ENCODE measurements around the gene TNRC18. TPM values are rescaled to one million over a fixed set of nuclear protein-coding genes. Genes with fewer than 3 reads are reported as not detected.
"Not testable (repeated sequence)": the region's sequence is repeated elsewhere in the genome, so short reads cannot be mapped to it uniquely, and the experiment has no call there.

TNRC18 gene
- total and polyA plus RNA-seq, 2 of the 8 experiments (the other 6 are each of a cell fraction or from before 2014, with no cell fraction given) = 1.7 to 8.6 TPM

DNA sequence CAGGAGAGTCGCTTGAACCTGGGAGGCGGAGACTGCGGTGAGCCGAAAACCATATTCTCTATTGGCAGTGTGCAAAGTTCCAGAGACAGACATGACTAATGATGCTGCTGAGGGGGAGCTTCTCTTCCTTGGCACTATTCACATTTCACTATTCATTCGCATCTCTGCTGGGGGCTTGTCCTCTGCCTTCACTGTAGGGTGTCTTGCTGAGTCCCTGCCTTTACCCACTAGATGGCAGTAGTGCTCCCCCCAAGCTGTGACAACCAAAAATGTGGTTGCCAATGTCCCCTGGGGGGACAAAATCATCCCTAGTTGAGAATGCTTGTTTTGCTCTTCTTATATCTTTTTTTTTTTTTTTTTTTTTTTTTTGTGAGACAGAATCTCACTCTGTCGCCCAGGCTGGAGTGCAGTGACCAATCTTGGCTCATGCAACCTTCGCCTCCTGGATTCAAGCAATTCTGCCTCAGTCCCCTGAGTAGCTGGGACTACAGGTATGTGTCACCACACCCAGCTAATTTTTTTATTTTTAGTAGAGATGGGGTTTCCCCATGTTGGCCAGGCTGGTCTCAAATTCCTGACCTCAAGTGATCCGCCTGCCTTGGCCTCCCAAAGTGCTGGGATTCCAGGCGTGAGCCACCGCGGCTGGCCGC lies 57.5 kb downstream of the TNRC18 start:
- H2BK120ac ChIP-seq (replicated peaks; ENCODE audit: low read depth, low read length); H4K8ac ChIP-seq (ENCODE audit: extremely low read depth, insufficient read depth, low read length); H4K5ac ChIP-seq (ENCODE audit: insufficient read length, low read depth, low read length); H3K4me3 ChIP-seq (ENCODE audit: extremely low read depth in 1 of 4, insufficient read depth in 2 of 4, low read depth in 3 of 4, low read length in 4 of 4); H3K79me2 ChIP-seq (ENCODE audit: control insufficient read depth in 1 of 2, insufficient read depth in 2 of 2, low read length in 2 of 2); H2BK12ac ChIP-seq (ENCODE audit: low read depth, low read length); H3K27me3 ChIP-seq (replicated peaks in 1 of 4; ENCODE audit: control insufficient read depth in 3 of 4, extremely low read depth in 1 of 4, insufficient read depth in 3 of 4, low read length in 3 of 4); H3K9ac ChIP-seq (replicated peaks in 1 of 4; ENCODE audit: extremely low read depth in 1 of 4, low read depth in 3 of 4, low read length in 3 of 4); H2BK5ac ChIP-seq (ENCODE audit: low read depth, low read length); H3K14ac ChIP-seq (ENCODE audit: insufficient read length); H3K9me3 ChIP-seq (ENCODE audit: insufficient read depth in 2 of 2, low read depth in 1 of 2, low read length in 1 of 2); H3K18ac ChIP-seq (ENCODE audit: extremely low read depth, low read length); H3K23me2 ChIP-seq (ENCODE audit: low read depth, low read length); H2AFZ ChIP-seq (ENCODE audit: low read length); H3K23ac ChIP-seq (ENCODE audit: insufficient read length); H2BK15ac ChIP-seq (ENCODE audit: low read length); H3K4me1 ChIP-seq (replicated peaks in 1 of 4; ENCODE audit: control insufficient read depth in 3 of 4, insufficient read depth in 4 of 4, low read length in 3 of 4); H2AK5ac ChIP-seq (ENCODE audit: low read depth, low read length); H3K79me1 ChIP-seq (ENCODE audit: low read depth, low read length); H3K4ac ChIP-seq (replicated peaks; ENCODE audit: insufficient read length, low read depth, low read length); H4K91ac ChIP-seq (replicated peaks; ENCODE audit: insufficient read length, low read length); H3K56ac ChIP-seq (replicated peaks; ENCODE audit: insufficient read length, low read depth, low read length); H2BK20ac ChIP-seq (ENCODE audit: low read length); H4K20me1 ChIP-seq (replicated peaks in 1 of 2; ENCODE audit: control insufficient read depth in 1 of 2, insufficient read depth in 2 of 2, low read length in 2 of 2); H3K4me2 ChIP-seq (ENCODE audit: insufficient read depth in 1 of 2, low read depth in 2 of 2, low read length in 2 of 2); H3K27ac ChIP-seq (ENCODE audit: low read depth, low read length); H3K36me3 ChIP-seq (ENCODE audit: control insufficient read depth in 2 of 4, insufficient read depth in 4 of 4, low read length in 3 of 4): not testable (repeated sequence)
- peak in 1 of 2 experiments; percentile 75 for DNase-seq (ENCODE audit: low read depth in 1 of 2, low spot score in 2 of 2)
- 74% methylated on average over 12 of the region's 12 CpGs; no CpG with 5 or more reads in 1 of the 2 experiments for WGBS, 2 experiments (ENCODE audit: extremely low coverage in 1 of 2, insufficient coverage in 1 of 2, insufficient read length in 1 of 2, insufficient replicate concordance in 2 of 2, low coverage in 1 of 2, low lambda C conversion rate in 2 of 2, missing lambda C conversion rate in 1 of 2)
- POLR2A ChIA-PET (ENCODE audit: partially characterized antibody) = interaction anchor here (0.6 to 2.1 kb wide), 6 partner anchors 19 to 160 kb away, joined by 3 to 6 read pairs (median 4); partner anchors contain the start of gene TNRC18
- CTCF ChIA-PET (ENCODE audit: partially characterized antibody) = interaction anchor here (0.6 to 7.2 kb wide), 49 partner anchors 10 to 265 kb away, joined by 3 to 73 read pairs (median 5); partner anchors contain the start of gene TNRC18
- TF ChIP-seq MAX (IDR thresholded peaks at IDR 0.05) (0 out of 2 replicates have a peak, but pooled peaks have one; percentile 18), GABPA (IDR thresholded peaks at IDR 0.05; ENCODE audit: borderline replicate concordance, insufficient read depth, low read length) (peak; percentile 59; the same call in 1 of the 2 replicates), RAD21 (IDR thresholded peaks at IDR 0.05 in 1 of 2, conservative IDR thresholded peaks at IDR 0.05 in 1 of 2; ENCODE audit: low read depth in 2 of 2, low read length in 2 of 2) (peak; percentile 92 to 94), CTCF (IDR thresholded peaks at IDR 0.05; ENCODE audit: control extremely low read depth in 1 of 3, insufficient read depth in 1 of 3, low read depth in 1 of 3, low read length in 3 of 3) (peak; percentile 86 to 93 (median 88)), YY1 (IDR thresholded peaks at IDR 0.05; ENCODE audit: low read depth, low read length) (0 out of 2 replicates have a peak, but pooled peaks have one; percentile 27)
- FAIRE-seq = peak; percentile 93
